T-helper 1 cell treated with Interleukin-12 subunit alpha and Interleukin-12 subunit beta and Interleukin-4 antibody, amounts not matched to agents 30 μg/mL and 1 μg/mL, for 36 hours (primary cell): Measurements from ENCODE around the gene CCDC57.
A peak's percentile ranks its signal among the peaks of the same experiment; 100 is the strongest.
"Not testable (repeated sequence)": the region's sequence is repeated elsewhere in the genome, so short reads cannot be mapped to it uniquely, and the experiment has no call there.

Experiments used
- H3K27ac Mint-ChIP-seq: one replicate; pipeline ENCODE4 v1.8.0; 2021; ENCODE audit warnings: mild to moderate bottlenecking, mixed read lengths
- H3K27me3 Mint-ChIP-seq: one replicate; pipeline ENCODE4 v1.8.0; 2021; ENCODE audit warnings: low read depth, mixed read lengths
- H3K36me3 Mint-ChIP-seq: one replicate; pipeline ENCODE4 v1.8.0; 2021; ENCODE audit warnings: low read depth, mixed read lengths
- H3K4me1 Mint-ChIP-seq: one replicate; pipeline ENCODE4 v1.8.0; 2021; ENCODE audit warnings: low read depth, mixed read lengths
- H3K4me3 Mint-ChIP-seq: one replicate; pipeline ENCODE4 v1.8.0; 2021; ENCODE audit warnings: mild to moderate bottlenecking, moderate library complexity, mixed read lengths
- H3K9me3 Mint-ChIP-seq: one replicate; pipeline ENCODE4 v1.8.0; 2021; ENCODE audit warnings: mixed read lengths

CCDC57 gene

GRCh38 chr17:82146663-82147654, 65.7 kb downstream of the CCDC57 start:
- Mint-ChIP-seq H3K9me3 (no peaks in the 10 kb centered on the region), H3K27ac (no peak overlapping the region), H3K4me3 (no peak overlapping the region), H3K4me1 (no peaks in the 10 kb centered on the region), H3K36me3 (peaks cover 11% of the 10 kb centered on the region), H3K27me3 (no peaks in the 10 kb centered on the region)

- Mint-ChIP-seq H3K36me3 (peaks cover 11% of the 10 kb centered on the region), H3K4me1 (no peaks in the 10 kb centered on the region), H3K27ac (no peak overlapping the region), H3K9me3 (no peaks in the 10 kb centered on the region), H3K27me3 (no peaks in the 10 kb centered on the region), H3K4me3 (no peak overlapping the region)
These were observed 67.0 kb downstream of the CCDC57 start for GRCh38 chr17:82145550-82146155.

- Mint-ChIP-seq H3K4me3 (no peak overlapping the region), H3K27ac (no peak overlapping the region), H3K27me3 (no peaks in the 10 kb centered on the region), H3K4me1 (no peaks in the 10 kb centered on the region), H3K36me3 (peaks cover 9% of the 10 kb centered on the region), H3K9me3 (no peaks in the 10 kb centered on the region)
These were observed 69.3 kb downstream of the CCDC57 start for GRCh38 chr17:82143333-82143732.

- not testable (repeated sequence) for H3K4me3 Mint-ChIP-seq, H3K27me3 Mint-ChIP-seq, H3K4me1 Mint-ChIP-seq, H3K9me3 Mint-ChIP-seq, H3K27ac Mint-ChIP-seq, H3K36me3 Mint-ChIP-seq
These were observed 72.7 kb downstream of the CCDC57 start for GRCh38 chr17:82139961-82140360.

GRCh38 chr17:82138511-82138992, 74.1 kb downstream of the CCDC57 start:
- Mint-ChIP-seq H3K36me3 (no peaks in the 10 kb centered on the region), H3K27ac (no peak overlapping the region), H3K27me3 (no peaks in the 10 kb centered on the region), H3K4me3 (no peak overlapping the region), H3K9me3 (no peaks in the 10 kb centered on the region), H3K4me1 (no peaks in the 10 kb centered on the region)

GRCh38 chr17:82134101-82134500, 78.5 kb downstream of the CCDC57 start:
- Mint-ChIP-seq H3K27ac (no peak overlapping the region), H3K4me3 (no peak overlapping the region), H3K27me3 (no peaks in the 10 kb centered on the region), H3K4me1 (no peaks in the 10 kb centered on the region), H3K36me3 (peaks cover 1% of the 10 kb centered on the region), H3K9me3 (no peaks in the 10 kb centered on the region)

- not testable (repeated sequence) for H3K27ac Mint-ChIP-seq, H3K4me3 Mint-ChIP-seq, H3K9me3 Mint-ChIP-seq, H3K27me3 Mint-ChIP-seq, H3K36me3 Mint-ChIP-seq, H3K4me1 Mint-ChIP-seq
These were observed 79.3 kb downstream of the CCDC57 start for GRCh38 chr17:82133166-82133953.

GRCh38 chr17:82129095-82129494, 83.5 kb downstream of the CCDC57 start:
- H3K27me3 Mint-ChIP-seq, result no peaks in the 10 kb centered on the region
- H3K4me3 Mint-ChIP-seq, result no peak overlapping the region
- H3K9me3 Mint-ChIP-seq, result no peaks in the 10 kb centered on the region
- peaks cover 25% of the 10 kb centered on the region for H3K4me1 Mint-ChIP-seq
- H3K36me3 Mint-ChIP-seq, result peaks cover 4% of the 10 kb centered on the region
- H3K27ac Mint-ChIP-seq, result no peak overlapping the region

GRCh38 chr17:82128287-82128686, 84.4 kb downstream of the CCDC57 start:
- no peak overlapping the region for H3K27ac Mint-ChIP-seq
- peaks cover 6% of the 10 kb centered on the region for H3K36me3 Mint-ChIP-seq
- no peaks in the 10 kb centered on the region for H3K27me3 Mint-ChIP-seq
- no peaks in the 10 kb centered on the region for H3K9me3 Mint-ChIP-seq
- H3K4me3 Mint-ChIP-seq, result no peak overlapping the region
- peaks cover 25% of the 10 kb centered on the region for H3K4me1 Mint-ChIP-seq

GRCh38 chr17:82127704-82128103, 84.9 kb downstream of the CCDC57 start:
- no peaks in the 10 kb centered on the region for H3K27me3 Mint-ChIP-seq
- H3K27ac Mint-ChIP-seq, result peak overlapping the region; percentile 89
- H3K4me1 Mint-ChIP-seq, result peaks cover 28% of the 10 kb centered on the region
- peaks cover 6% of the 10 kb centered on the region for H3K36me3 Mint-ChIP-seq
- H3K4me3 Mint-ChIP-seq, result no peak overlapping the region
- no peaks in the 10 kb centered on the region for H3K9me3 Mint-ChIP-seq

- no peaks in the 10 kb centered on the region for H3K9me3 Mint-ChIP-seq
- H3K4me1 Mint-ChIP-seq, result peaks cover 29% of the 10 kb centered on the region
- H3K36me3 Mint-ChIP-seq, result peaks cover 6% of the 10 kb centered on the region
- no peak overlapping the region for H3K4me3 Mint-ChIP-seq
- no peaks in the 10 kb centered on the region for H3K27me3 Mint-ChIP-seq
- peak overlapping the region; percentile 89 for H3K27ac Mint-ChIP-seq
These were observed 85.4 kb downstream of the CCDC57 start for GRCh38 chr17:82127315-82127595.

GRCh38 chr17:82126556-82127314, 85.9 kb downstream of the CCDC57 start:
- Mint-ChIP-seq H3K27me3 (no peaks in the 10 kb centered on the region), H3K27ac (peak overlapping the region; percentile 89), H3K4me1 (peaks cover 31% of the 10 kb centered on the region)

GRCh38 chr17:82124101-82124500, 88.5 kb downstream of the CCDC57 start:
- Mint-ChIP-seq H3K27me3 (no peaks in the 10 kb centered on the region), H3K4me1 (peaks cover 38% of the 10 kb centered on the region), H3K4me3 (no peak overlapping the region), H3K9me3 (no peaks in the 10 kb centered on the region), H3K36me3 (peaks cover 5% of the 10 kb centered on the region), H3K27ac (peak overlapping the region; percentile 15)

More at GRCh38 chr17:82126556-82127314, 85.9 kb downstream of the CCDC57 start:
- peak overlapping the region; percentile 62 for H3K4me3 Mint-ChIP-seq
- H3K36me3 Mint-ChIP-seq, result peaks cover 5% of the 10 kb centered on the region
- no peaks in the 10 kb centered on the region for H3K9me3 Mint-ChIP-seq
